Activated CD8-positive, alpha-beta memory T cell treated with anti-CD3 and anti-CD28 coated beads for 1 hour (primary cell): ENCODE measurements around the gene ZNF12.
"Not testable (repeated sequence)": the region's sequence is repeated elsewhere in the genome, so short reads cannot be mapped to it uniquely, and the experiment has no call there.

Experiments used
- DNase-seq, 2 donors: peaks; one replicate each; pipeline ENCODE4 v3.0.0-alpha.2; 2020; ENCODE audit warnings: low read depth in 1 of 2; ENCODE audit errors: extremely low read depth in 1 of 2

ZNF12 gene

DNA sequence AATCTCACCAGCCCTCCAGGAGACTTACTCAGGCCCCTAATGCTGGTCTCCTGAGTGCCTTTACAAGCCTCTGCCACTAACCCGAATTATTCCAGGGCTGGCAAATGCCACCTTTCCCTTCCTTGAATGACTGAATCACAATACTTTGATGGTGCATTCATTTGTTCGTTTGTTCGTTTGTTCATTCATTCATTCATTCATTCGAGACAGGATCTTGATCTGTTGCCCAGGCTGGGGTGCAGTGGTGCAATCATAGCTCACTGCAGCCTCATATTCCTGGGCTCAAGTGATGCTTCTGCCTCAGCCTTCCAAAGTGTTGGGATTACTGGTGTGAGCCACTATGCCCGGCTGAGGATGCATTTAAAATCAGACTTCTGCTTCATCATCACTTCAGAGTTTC, 6.0 kb downstream of the ZNF12 start:
- no peak for DNase-seq

DNA sequence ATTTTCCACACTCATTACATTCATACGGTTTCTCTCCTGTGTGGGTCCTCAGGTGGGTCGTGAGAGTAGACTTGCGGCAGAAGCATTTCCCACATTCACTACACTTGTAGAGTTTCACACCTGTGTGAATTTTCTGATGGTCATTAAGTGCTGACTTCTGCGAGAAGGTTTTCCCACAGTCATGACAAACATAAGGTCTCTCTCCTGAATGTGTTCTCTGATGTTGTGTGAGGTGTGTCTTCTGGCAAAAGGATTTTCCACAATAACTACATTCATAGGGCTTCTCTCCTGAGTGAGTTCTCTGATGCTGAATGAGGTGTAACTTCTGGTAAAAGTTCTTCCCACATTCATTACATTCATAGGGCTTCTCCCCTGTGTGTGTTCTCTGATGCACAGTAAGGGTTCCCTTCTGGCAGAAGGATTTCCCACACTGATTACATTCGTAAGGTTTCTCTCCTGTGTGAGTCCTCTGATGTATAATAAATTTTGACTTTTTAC, 15.1 kb downstream of the ZNF12 start:
- no peak for DNase-seq

DNA sequence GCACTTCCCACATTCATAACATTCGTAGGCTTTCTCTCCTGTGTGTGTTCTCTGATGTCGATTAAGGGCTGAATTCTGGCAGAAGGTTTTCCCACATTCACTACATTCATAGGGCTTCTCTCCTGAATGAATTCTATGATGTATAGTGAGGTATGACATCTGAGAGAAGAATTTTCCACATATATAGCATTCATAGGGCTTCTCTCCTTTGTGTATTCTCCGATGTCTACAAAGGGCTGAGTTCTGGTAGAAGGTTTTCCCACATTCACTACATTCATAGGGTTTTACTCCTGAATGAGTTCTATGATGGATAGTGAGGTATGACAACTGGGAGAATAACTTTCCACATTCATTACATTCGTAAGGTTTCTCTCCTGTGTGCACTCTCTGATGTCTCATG, 15.6 kb downstream of the ZNF12 start:
- DNase-seq: no peak

DNA sequence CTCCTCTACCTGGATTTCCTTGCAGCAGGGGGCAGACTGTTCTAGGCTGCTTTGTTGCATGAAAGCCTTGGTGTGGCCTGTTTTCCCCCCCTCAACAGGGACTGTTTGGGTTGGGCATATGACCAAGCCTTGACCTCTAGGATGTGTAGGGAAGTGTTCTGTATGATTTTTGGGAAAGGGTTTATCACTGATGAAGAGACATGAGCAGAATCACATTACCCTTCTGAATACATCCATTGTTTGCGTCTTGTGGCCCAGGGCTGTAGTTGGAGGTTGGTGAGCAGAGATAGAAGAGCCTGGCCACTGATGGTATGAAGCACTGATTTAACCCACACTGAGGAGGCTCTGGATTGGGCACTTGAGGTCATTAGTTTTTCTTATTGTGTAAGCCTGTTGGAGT, 26.6 kb downstream of the ZNF12 start:
- no peak for DNase-seq

DNA sequence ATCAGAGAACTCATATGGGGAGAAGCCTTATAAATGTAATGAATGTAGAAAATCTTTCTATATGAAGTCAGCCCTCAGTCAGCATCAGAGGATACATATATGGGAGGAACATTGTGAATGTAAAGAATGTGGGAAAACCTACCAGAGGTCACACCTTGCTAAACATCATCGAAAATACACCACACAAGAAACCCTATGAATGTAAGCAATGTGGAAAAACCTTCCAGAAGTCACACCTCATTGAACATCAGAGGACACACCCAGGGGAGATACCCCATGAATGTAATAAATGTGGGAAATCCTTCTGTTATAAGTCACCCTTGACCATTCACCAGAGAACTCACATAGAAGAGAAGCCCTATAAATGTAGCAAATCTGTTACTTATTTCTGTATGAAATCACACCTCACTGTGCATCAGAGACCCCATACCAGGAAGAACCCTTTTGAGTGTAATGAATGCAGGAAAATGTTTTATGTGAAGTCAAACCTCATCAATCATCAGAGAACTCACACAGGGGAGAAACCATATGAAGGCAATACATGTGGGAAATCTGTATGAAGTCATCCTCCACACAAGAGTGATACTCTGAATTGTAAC, 30.8 kb downstream of the ZNF12 start:
- no peak for DNase-seq

DNA sequence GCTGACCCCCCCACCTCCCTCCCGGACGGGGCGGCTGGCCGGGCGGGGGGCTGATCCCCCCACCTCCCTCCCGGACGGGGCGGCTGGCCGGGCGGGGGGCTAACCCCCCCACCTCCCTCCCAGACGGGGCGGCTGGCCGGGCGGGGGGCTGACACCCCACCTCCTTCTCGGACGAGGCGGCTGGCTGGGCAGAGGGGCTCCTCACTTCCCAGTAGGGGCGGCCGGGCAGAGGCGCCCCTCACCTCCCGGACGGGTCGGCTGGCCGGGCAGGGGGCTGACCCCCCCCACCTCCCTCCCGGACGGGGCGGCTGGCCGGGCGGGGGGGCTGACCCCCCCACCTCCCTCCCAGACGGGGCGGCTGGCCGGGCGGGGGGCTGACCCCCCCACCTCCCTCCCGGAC, 35.9 kb downstream of the ZNF12 start:
- DNase-seq: not testable (repeated sequence)

DNA sequence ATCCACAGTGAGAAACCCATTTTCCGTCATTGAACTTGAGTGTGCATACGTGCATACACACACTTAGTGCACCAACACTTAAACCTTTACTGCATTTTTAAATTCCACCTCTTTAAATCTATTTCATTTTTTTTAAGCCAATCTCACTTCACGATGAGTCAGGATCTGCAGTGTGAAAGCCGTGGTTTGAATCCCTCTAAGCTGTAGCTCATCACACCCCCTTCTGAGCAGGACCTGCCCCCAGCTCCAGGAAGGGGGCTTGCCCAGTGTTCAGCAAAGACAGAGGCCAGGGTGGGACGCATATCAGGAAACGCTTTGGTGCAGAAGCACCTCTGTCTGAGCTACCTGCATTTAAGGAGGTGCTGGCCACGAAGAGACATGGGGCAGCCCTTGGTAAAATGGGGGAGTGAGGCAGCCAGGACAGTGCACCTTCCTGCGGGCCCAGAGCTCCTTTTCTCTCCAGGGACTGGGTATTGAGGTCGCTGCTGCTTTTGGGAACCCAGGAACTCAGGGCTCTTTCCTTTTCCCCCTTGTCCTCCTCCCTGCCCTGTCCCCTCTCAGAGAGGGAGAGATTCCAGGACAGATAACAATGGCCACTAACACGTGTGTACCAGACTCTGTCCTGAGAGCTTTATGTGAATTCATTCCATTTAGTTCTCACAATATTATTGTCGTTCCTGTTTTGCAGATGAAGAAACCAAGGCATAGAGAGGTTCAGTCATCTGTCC, 48.0 kb downstream of the ZNF12 start:
- no peak for DNase-seq

DNA sequence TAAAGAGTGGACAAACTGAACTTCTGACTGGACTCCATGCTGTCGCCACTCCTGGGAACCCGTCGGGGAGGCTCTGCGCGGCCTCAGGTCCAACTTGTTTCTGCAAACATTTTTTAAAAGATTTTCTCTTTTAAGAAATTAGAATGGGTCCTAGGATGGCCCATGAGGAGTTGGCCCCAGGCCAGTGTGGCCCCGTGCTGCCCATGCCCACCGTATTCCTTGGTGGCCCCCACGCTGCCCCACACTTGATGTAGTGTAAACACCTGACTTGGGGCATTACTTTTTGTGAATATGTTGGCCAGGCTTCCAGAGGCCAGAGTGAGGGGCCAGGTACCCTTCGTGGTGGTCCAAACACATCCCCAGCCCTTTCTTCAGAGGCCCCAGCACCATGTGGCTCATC, 50.3 kb downstream of the ZNF12 start:
- no peak for DNase-seq

DNA sequence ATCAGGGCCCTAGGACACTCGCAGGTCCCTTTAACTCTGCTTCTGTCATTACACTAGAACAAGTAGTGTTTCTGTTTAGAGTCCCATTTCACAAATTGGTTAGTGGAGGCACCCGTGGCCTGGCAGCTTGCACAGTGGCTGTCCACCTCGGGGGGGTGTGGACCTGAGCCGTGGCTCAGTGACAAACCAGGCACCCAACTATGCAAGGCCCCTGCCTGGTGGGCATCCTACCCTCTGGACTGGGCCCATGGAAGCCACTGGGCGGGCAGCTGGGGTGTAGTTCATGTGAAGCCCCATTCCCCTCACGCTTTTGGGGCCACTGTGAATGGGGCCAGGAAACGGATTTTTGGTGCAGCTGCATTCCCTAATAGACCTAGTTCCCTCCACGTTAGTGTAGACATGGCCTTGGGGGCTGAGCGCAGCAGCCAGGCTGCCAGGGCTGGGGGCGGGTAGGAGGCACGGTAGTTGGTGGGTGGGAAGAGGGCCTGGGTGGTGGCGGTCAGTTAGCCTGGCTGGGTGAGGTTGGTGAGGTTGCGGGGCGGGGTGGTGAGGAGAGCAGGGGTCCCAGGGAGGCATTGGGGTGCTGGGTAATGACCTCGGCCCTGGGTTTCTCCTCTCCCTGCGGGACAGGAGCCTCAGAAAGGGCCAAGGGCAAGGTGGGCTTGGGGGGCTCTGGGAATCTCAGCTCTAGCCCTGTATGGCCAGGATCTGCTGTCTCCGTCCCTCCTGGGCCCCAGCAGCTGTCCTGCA, 50.9 kb downstream of the ZNF12 start:
- no peak for DNase-seq

DNA sequence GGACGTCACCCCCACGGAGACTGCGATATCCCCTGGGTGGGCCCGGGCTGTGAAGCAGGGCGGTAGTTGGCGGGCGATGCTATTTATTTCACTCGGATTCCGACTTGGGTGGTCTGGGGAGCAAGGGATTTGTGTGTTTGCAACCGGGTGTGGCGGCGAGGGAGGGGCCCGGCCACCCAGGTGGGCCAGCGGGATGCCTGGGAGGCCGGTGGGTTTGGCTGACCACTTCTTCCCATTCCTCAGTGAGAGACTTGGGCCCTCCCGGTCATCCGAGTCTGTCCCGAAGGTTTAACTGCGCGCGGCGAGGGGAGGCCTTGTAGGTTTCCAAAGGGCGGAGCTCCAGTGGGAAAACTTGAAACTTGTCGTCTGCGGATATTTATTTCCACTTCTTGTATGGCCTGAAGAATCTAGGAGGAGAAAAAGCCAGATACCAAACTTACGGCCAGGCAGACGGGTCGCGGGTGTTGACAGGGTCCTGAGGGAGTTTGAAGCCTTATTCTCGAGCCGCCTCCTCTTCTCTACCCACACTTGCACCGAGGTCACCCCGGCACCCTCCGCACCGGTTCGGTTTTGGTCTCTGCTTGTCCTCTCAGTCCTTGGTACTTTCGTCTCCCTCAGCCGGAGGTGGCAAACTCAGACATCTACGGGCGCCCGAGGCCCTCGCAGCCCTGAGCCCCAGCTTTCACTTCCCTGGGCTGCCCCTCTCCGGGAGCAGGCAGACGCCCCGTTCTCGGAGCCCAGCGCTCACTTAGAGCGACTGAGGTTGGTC, 51.7 kb downstream of the ZNF12 start:
- DNase-seq: no peak

DNA sequence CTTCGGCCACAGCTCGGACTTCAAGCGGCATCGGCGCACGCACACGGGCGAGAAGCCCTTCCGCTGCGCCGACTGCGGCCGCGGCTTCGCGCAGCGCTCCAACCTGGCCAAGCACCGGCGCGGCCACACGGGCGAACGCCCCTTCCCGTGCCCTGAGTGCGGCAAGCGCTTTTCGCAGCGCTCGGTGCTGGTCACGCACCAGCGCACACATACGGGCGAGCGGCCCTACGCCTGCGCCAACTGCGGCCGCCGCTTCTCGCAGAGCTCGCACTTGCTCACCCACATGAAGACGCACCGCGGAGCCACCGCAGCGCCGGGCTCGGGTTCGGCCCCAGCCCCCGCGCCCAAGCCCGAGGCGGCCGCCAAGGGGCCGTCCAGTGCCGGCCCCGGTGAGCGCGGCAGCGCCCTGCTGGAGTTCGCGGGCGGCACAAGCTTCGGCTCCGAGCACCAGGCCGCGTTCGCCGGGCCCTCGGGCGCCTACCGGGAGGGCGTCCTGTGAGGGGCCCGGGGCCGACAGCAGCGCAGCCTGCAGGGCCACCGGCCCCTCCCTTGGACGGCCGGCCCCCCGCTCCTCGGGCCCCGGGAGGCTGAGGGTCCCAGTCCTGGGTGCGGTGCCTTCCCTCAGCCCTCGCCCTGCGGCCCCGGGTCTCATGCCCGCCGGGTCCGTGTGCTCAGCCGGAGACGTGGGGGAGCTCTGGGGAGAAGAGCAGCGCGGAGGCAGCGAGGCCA, 52.5 kb downstream of the ZNF12 start:
- DNase-seq: no peak

DNA sequence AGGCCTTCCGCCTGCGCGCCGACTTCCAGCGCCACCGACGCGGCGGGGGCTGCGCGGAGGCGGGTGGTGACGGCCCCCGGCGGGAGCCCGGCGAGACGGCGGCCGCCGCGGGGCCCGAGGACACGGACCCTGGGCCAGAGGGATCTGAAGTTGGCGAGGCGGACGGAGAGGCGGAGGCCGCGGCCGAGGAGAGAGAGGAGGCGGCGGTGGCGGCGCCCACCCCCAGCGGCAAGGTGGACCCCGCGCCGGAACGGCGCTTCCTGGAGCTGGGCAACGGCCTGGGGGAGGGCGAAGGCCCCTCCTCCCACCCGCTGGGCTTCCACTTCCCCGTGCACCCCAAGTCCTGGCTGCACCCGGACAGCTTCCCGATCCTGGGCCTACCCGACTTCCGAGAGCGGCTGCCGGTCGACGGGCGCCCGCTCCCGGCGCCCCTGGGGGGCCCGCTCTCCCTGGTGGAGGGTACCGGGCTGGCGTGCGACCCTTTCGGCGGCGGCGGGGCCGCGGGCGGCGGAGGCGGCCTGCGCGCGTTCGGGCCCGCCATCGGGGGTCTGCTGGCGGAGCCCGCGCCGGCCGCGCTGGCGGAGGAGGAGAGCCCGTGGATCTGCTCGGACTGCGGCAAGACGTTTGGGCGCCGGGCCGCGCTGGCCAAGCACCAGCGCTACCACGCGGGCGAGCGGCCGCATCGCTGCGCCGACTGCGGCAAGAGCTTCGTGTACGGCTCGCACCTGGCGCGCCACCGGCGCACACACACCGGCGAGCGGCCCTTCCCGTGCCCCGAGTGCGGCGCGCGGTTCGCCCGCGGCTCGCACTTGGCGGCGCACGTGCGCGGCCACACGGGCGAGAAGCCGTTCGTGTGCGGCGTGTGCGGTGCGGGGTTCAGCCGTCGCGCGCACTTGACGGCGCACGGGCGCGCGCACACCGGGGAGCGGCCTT, 53.4 kb downstream of the ZNF12 start:
- DNase-seq: no peak

DNA sequence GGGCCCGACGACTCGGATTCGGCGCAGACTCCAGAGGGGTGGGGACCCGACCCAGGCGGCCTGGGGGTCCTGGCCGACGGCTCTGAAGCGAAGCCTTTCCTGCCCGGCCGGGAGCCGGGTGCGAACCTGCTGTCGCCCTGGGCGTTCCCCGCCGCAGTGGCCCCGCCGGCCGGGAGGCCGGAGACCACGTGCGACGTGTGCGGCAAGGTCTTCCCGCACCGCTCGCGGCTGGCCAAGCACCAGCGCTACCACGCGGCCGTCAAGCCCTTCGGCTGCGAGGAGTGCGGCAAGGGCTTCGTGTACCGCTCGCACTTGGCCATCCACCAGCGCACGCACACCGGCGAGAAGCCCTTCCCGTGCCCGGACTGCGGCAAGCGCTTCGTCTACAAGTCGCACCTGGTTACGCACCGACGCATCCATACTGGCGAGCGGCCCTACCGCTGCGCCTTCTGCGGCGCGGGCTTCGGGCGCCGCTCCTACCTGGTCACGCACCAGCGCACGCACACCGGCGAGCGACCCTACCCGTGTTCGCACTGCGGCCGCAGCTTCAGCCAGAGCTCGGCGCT, 54.2 kb downstream of the ZNF12 start:
- DNase-seq: no peak

DNA sequence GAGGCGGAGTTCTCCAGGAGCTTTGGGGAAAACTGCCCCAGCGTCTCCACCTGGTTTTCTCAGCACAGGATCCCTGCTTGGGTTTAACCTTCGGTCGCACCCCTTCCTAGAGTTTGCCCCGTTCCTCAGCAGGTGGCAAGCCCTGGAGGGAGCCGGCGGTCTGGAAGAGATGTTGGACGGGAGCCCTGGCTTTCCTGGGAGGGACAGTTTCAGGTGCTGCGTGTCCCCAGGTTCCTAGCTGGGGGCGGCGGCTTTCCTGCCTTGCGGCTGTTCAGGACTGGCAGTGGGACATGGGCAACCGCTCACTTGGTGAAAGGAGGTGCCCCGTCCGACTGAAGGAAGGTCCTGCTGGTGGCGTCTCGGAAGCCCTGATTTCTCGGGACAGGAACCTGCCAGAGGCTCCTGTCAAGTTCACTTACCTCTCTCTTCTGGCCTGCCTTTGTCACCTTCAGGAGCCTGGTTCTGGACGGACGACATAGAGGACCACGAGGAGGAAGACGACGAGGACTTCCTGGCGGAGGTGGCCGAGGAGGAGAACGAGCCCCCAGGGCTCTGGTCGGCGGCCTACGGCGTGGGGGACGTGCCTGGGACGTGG, 54.8 kb downstream of the ZNF12 start:
- no peak for DNase-seq

DNA sequence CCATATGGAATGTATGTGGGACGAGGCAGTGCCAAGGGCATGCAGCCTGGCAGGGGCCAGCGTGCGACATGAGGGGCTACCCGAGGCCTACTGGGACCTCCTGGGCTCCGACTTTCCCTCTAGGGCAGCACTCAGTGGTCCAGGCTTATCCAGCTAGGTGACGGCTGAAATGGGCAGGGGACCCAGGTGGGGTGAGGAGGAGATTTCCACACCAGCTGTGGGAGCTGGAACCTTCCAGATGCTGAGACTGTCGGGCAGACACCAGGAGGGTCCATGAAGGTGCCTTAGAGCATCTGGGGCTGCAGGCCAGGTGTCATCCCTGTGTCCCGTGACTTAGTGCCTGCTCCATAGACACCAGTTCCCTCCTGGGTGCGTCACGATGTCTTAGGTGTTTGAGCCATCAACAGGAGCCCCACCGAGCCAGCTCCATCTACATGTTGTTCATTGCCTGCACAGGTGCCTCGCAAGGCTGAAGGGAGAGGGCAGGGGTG, 56.2 kb downstream of the ZNF12 start:
- no peak for DNase-seq

DNA sequence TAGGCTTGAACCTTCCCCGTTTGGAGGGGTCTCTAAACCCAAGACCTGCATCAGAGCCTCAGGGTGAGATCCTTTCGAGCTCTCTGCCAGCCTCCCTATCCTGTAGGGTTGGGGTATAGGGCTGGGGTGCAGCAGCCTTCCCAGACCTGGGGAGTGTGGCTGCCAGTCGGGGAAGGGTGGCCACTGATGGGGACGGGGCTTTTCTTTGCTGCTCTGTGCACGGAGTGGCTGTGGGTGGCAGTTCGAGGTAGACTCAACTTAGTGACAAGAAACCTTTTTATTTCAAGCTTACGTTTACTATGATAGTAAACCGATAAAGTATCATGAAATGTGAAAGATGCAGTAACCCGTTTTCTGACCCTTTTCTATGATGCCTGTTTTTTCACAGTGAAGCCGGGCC, 56.7 kb downstream of the ZNF12 start:
- DNase-seq: no peak

DNA sequence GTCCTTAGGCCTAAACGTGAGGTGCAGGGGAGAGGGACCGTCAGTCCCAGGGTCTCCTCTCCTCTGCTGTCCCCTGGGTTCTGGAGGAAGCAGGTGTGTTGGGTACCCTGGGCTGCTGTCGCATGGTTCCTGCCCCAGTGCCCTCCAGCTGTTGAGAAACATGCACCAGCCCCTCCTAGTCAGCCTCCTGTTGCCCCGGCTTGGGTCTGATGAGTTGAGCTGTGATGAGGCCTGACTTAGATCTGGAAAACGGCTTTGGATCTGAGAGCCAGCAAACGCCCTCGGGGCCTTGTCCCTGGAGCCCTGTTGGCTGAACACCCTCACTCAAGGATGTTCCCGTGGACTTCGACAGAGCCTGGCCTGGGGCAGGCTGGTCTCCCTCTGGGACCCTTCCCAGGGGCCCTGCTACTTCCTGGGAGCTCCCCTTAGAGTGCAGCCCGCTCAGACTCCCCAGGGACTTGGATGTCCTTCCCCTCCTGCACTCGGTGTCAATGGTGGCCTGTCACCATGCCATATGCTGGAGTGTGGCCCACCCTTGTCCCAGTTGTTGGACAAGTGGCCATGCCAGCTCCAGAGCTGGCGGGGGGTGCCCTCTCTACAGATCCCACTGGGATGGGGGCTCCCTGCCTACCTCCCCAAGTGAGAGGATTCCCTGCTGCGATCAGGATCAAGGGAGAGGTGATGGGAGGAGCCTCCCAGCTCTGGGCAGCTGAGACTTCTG, 57.3 kb downstream of the ZNF12 start:
- DNase-seq: no peak

DNA sequence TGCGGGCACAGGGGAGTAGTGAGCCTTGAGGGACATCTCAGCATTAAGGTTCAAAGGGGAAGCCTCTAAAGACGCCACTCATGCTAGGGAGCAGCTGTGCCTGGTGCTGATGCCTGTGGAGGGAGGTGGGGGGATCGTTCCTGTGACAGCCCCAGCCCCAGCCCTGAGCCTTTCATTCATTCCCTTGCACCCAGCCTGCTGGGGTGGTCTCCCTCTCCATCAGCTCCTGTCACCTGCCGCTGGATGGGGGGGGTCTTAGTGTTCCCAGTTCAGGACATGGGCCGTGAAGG, 58.0 kb downstream of the ZNF12 start:
- no peak for DNase-seq
